ENCODE measurements around the gene MMAB. TPM values are rescaled to one million over a fixed set of nuclear protein-coding genes. Genes with fewer than 3 reads are reported as not detected.

The MMAB gene
- total RNA-seq, 1 experiment from 2014 or later, result 34.9 TPM

- intact Hi-C loops (cut with micrococcal nuclease), result no loop called here
- Histone ChIP-seq H3K36me3 (ENCODE audit: control insufficient read depth in 1 of 2, insufficient read depth in 2 of 2, low read length in 2 of 2) (peaks cover 9% of the 10 kb centered on the region in 2 experiments; a peak in 2 of 4 replicates), H3K4me1 (ENCODE audit: control insufficient read depth in 1 of 2, insufficient read depth in 2 of 2, low read length in 2 of 2) (no peaks in the 10 kb centered on the region), H3K9me2 (ENCODE audit: insufficient read depth) (no peaks in the 10 kb centered on the region), H3K27me3 (ENCODE audit: insufficient read depth, low read length) (no peaks in the 10 kb centered on the region), H3K27ac (ENCODE audit: low read depth, low read length) (no peak overlapping the region), H3K4me2 (ENCODE audit: low read length) (no peak overlapping the region), H3K79me2 (ENCODE audit: insufficient read depth, low read length) (no peaks in the 10 kb centered on the region), H4K20me1 (ENCODE audit: insufficient read depth) (no peaks in the 10 kb centered on the region), H3K9me3 (ENCODE audit: control insufficient read depth in 1 of 2, insufficient read depth in 1 of 2, low read depth in 1 of 2, low read length in 2 of 2) (no peaks in the 10 kb centered on the region), H2AFZ (ENCODE audit: low read depth, low read length, poor library complexity, severe bottlenecking) (no peak overlapping the region), H3K9ac (ENCODE audit: low read length) (no peak overlapping the region), H3K4me3 (replicated peaks in 1 of 2; ENCODE audit: low read depth in 1 of 2, low read length in 2 of 2) (no peak overlapping the region)
- CTCF ChIA-PET, result no interaction called here
- no TSS peak for BruUV-seq (replicated peaks)
- TF ChIP-seq YY1 (IDR thresholded peaks at IDR 0.05; ENCODE audit: extremely low read depth, insufficient replicate concordance, low read depth, low read length) (no peak), MAX (IDR thresholded peaks at IDR 0.05) (no peak)
- DNase-seq (ENCODE audit: low read depth, low spot score) (no peak), ATAC-seq (no peak)
- RAD21 ChIA-PET (ENCODE audit: low non-redundant PET in 1 of 2, low total read pairs in 2 of 2, uncharacterized antibody in 2 of 2, unreplicated experiment in 2 of 2), result no interaction called here
- POLR2A ChIA-PET, result no interaction called here
Observed at GRCh38 chr12:109521831-109522230, 51.5 kb downstream of the MMAB start.

GRCh38 chr12:109519787-109520186, 53.5 kb downstream of the MMAB start:
- no peak overlapping the region for H2AFZ ChIP-seq (ENCODE audit: low read depth, low read length, poor library complexity, severe bottlenecking)
- H3K36me3 ChIP-seq (ENCODE audit: control insufficient read depth in 1 of 2, insufficient read depth in 2 of 2, low read length in 2 of 2), result peaks cover 10 to 13% of the 10 kb centered on the region in 2 experiments; a peak in 2 of 4 replicates
- CTCF ChIA-PET, result interaction anchor here (1.5 kb wide), 1 partner anchor 255 kb away, joined by 11 read pairs; no protein-coding TSS in a partner anchor
- TF ChIP-seq POLR2A (IDR thresholded peaks at IDR 0.05; ENCODE audit: borderline replicate concordance, extremely low read depth, insufficient read depth, insufficient read length) (no peak), RAD21 (IDR thresholded peaks at IDR 0.05; ENCODE audit: low read depth) (no peak), JUND (IDR thresholded peaks at IDR 0.05) (no peak), EZH2 (IDR thresholded peaks at IDR 0.05) (no peak), YY1 (IDR thresholded peaks at IDR 0.05; ENCODE audit: extremely low read depth, insufficient replicate concordance, low read depth, low read length) (no peak), MAX (IDR thresholded peaks at IDR 0.05) (no peak), FOSL1 (IDR thresholded peaks at IDR 0.05; ENCODE audit: low read depth) (no peak), SRF (IDR thresholded peaks at IDR 0.05; ENCODE audit: low read depth) (no peak), CBX3 (IDR thresholded peaks at IDR 0.05; ENCODE audit: low read depth) (no peak), EZH2phosphoT487 (IDR thresholded peaks at IDR 0.05; ENCODE audit: borderline replicate concordance) (no peak), ZBTB33 (IDR thresholded peaks at IDR 0.05; ENCODE audit: extremely low read depth, insufficient replicate concordance, low read length) (no peak), CTCF (IDR thresholded peaks at IDR 0.05 in 2 of 3, conservative IDR thresholded peaks at IDR 0.05 in 1 of 3; ENCODE audit: borderline replicate concordance in 1 of 3, insufficient read depth in 1 of 3, low read depth in 2 of 3, low read length in 2 of 3) (no peak), CEBPB (IDR thresholded peaks at IDR 0.05; ENCODE audit: low read depth) (no peak), POLR2AphosphoS5 (IDR thresholded peaks at IDR 0.05; ENCODE audit: low read depth, low read length) (no peak), SIN3A (IDR thresholded peaks at IDR 0.05; ENCODE audit: low read depth) (no peak), SP1 (IDR thresholded peaks at IDR 0.05; ENCODE audit: low read depth) (no peak)
- H4K20me1 ChIP-seq (ENCODE audit: insufficient read depth), result no peaks in the 10 kb centered on the region
- H3K9me2 ChIP-seq (ENCODE audit: insufficient read depth), result no peaks in the 10 kb centered on the region
- RAD21 ChIA-PET (ENCODE audit: low non-redundant PET in 1 of 2, low total read pairs in 2 of 2, uncharacterized antibody in 2 of 2, unreplicated experiment in 2 of 2), result no interaction called here
- H3K9ac ChIP-seq (ENCODE audit: low read length), result no peak overlapping the region
- no peaks in the 10 kb centered on the region for H3K9me3 ChIP-seq (ENCODE audit: control insufficient read depth in 1 of 2, insufficient read depth in 1 of 2, low read depth in 1 of 2, low read length in 2 of 2)
- no peak for DNase-seq (ENCODE audit: low read depth, low spot score)
- H3K4me2 ChIP-seq (ENCODE audit: low read length), result no peak overlapping the region
- H3K27ac ChIP-seq (ENCODE audit: low read depth, low read length), result no peak overlapping the region
- ATAC-seq, result no peak
- intact Hi-C loops (cut with micrococcal nuclease), result no loop called here
- H3K4me3 ChIP-seq (replicated peaks in 1 of 2; ENCODE audit: low read depth in 1 of 2, low read length in 2 of 2), result no peak overlapping the region
- H3K4me1 ChIP-seq (ENCODE audit: control insufficient read depth in 1 of 2, insufficient read depth in 2 of 2, low read length in 2 of 2), result no peaks in the 10 kb centered on the region
- POLR2A ChIA-PET, result no interaction called here
- H3K79me2 ChIP-seq (ENCODE audit: insufficient read depth, low read length), result no peaks in the 10 kb centered on the region
- no TSS peak for BruUV-seq (replicated peaks)
- H3K27me3 ChIP-seq (ENCODE audit: insufficient read depth, low read length), result no peaks in the 10 kb centered on the region
